SU-DHL-6 (cell line): ENCODE data around the gene GBP4.

ENCODE experiments used
- CTCF ChIP-seq: fragments of 200-600 bp; sonication (generic); IDR thresholded peaks from one replicate; pipeline ENCODE4 v1.5.1; 2017; ENCODE audit warnings: antibody characterized with exemption, mild to moderate bottlenecking, low read length, moderate library complexity; ENCODE audit not compliant: insufficient read depth, poor library complexity, severe bottlenecking
- EZH2phosphoT487 ChIP-seq: fragments of 200-600 bp; sonication (generic), shearing (Covaris generic); conservative IDR thresholded peaks from 2 replicates; pipeline ENCODE4 v1.6.1; 2018; ENCODE audit warnings: mild to moderate bottlenecking, antibody characterized with exemption, low read length, moderate library complexity, mixed read lengths

GRCh38 chr1:89149229-89149628 lies 49.5 kb downstream of the GBP4 start:
- TF ChIP-seq CTCF, result no peak
- TF ChIP-seq EZH2phosphoT487, result no peak
